Central memory CD8-positive, alpha-beta T cell (primary cell): ENCODE data around the gene PHF12.
A peak's percentile ranks its signal among the peaks of the same experiment; 100 is the strongest.
"Not testable (repeated sequence)": the region's sequence is repeated elsewhere in the genome, so short reads cannot be mapped to it uniquely, and the experiment has no call there.

Experiments
- ATAC-seq: fragments of 150-1000 bp; cut with Tn5 transposase; replicated peaks from 2 replicates; pipeline ENCODE4 v1.10.0; 2022; ENCODE audit warnings: mild to moderate bottlenecking, moderate FRiP score, moderate number of reproducible peaks; ENCODE audit not compliant: poor library complexity, severe bottlenecking; ENCODE audit errors: extremely low read depth
- DNase-seq, 2 donors: peaks; one replicate each; pipeline ENCODE4 v3.0.0; 2021; ENCODE audit warnings: low spot score in 2 of 2
- H3K27ac Mint-ChIP-seq: one replicate; pipeline ENCODE4 v1.8.0; 2022; ENCODE audit warnings: low read depth, mild to moderate bottlenecking, moderate library complexity, mixed read lengths
- H3K27me3 Mint-ChIP-seq: one replicate; pipeline ENCODE4 v1.8.0; 2022; ENCODE audit warnings: mixed read lengths
- H3K36me3 Mint-ChIP-seq: one replicate; pipeline ENCODE4 v1.8.0; 2022; ENCODE audit warnings: mild to moderate bottlenecking, moderate library complexity, mixed read lengths; ENCODE audit not compliant: insufficient read depth
- H3K4me1 Mint-ChIP-seq: one replicate; pipeline ENCODE4 v1.8.0; 2022; ENCODE audit warnings: mixed read lengths
- H3K4me3 Mint-ChIP-seq: one replicate; pipeline ENCODE4 v1.8.0; 2022; ENCODE audit warnings: mild to moderate bottlenecking, moderate library complexity, mixed read lengths
- H3K9me3 Mint-ChIP-seq: one replicate; pipeline ENCODE4 v1.8.0; 2022; ENCODE audit warnings: mixed read lengths

PHF12 gene

GRCh38 chr17:28900986-28901726, 50.2 kb downstream of the PHF12 start:
- no peak for ATAC-seq
- Mint-ChIP-seq H3K27me3 (no peaks in the 10 kb centered on the region), H3K36me3 (peaks cover 25% of the 10 kb centered on the region), H3K27ac (no peak overlapping the region), H3K4me1 (peaks cover 45% of the 10 kb centered on the region), H3K9me3 (no peaks in the 10 kb centered on the region), H3K4me3 (peak overlapping the region; percentile 84)
- DNase-seq = no peak

GRCh38 chr17:28899212-28899815, 52.0 kb downstream of the PHF12 start:
- ATAC-seq (no peak), DNase-seq (no peak)
- H3K4me3 Mint-ChIP-seq = peak overlapping the region; percentile 15
- peaks cover 54% of the 10 kb centered on the region for H3K4me1 Mint-ChIP-seq
- H3K9me3 Mint-ChIP-seq = no peaks in the 10 kb centered on the region
- H3K27ac Mint-ChIP-seq = peak overlapping the region; percentile 38
- H3K36me3 Mint-ChIP-seq = peaks cover 23% of the 10 kb centered on the region
- no peaks in the 10 kb centered on the region for H3K27me3 Mint-ChIP-seq

- Mint-ChIP-seq H3K4me3 (peak overlapping the region; percentile 99), H3K27me3 (no peaks in the 10 kb centered on the region), H3K9me3 (no peaks in the 10 kb centered on the region), H3K36me3 (peaks cover 23% of the 10 kb centered on the region), H3K4me1 (peaks cover 53% of the 10 kb centered on the region), H3K27ac (peak overlapping the region; percentile 93)
- DNase-seq (no peak), ATAC-seq (no peak)
Measured at GRCh38 chr17:28898527-28898955, 52.8 kb downstream of the PHF12 start.

- H3K9me3 Mint-ChIP-seq = no peaks in the 10 kb centered on the region
- peak overlapping the region; percentile 99 for H3K4me3 Mint-ChIP-seq
- H3K27me3 Mint-ChIP-seq = no peaks in the 10 kb centered on the region
- H3K4me1 Mint-ChIP-seq = peaks cover 53% of the 10 kb centered on the region
- ATAC-seq = no peak
- H3K27ac Mint-ChIP-seq = peak overlapping the region; percentile 93
- H3K36me3 Mint-ChIP-seq = peaks cover 23% of the 10 kb centered on the region
- DNase-seq = no peak
Measured at GRCh38 chr17:28897769-28898526, 53.4 kb downstream of the PHF12 start.

GRCh38 chr17:28896884-28897768, 54.2 kb downstream of the PHF12 start, which contains the start of gene FLOT2:
TSS of gene FLOT2 (minus strand) at chr17:28897733. CDS start at chr17:28897574, 159 bp downstream.
- ATAC-seq (peak; percentile 71), DNase-seq (peak; percentile 40 to 50)
- H3K27ac Mint-ChIP-seq = peak within 1 kb of the TSS; percentile 93
- no peaks in the 10 kb centered on the region for H3K9me3 Mint-ChIP-seq
- H3K4me3 Mint-ChIP-seq = peak within 1 kb of the TSS; percentile 99
- peaks cover 55% of the 10 kb centered on the region for H3K4me1 Mint-ChIP-seq
- no peaks in the 10 kb centered on the region for H3K27me3 Mint-ChIP-seq
- H3K36me3 Mint-ChIP-seq = peaks cover 26% of the 10 kb centered on the region

GRCh38 chr17:28896491-28896883, 54.8 kb downstream of the PHF12 start:
- H3K27ac Mint-ChIP-seq = peak overlapping the region; percentile 93
- H3K27me3 Mint-ChIP-seq = no peaks in the 10 kb centered on the region
- peaks cover 28% of the 10 kb centered on the region for H3K36me3 Mint-ChIP-seq
- H3K4me3 Mint-ChIP-seq = peak overlapping the region; percentile 99
- no peaks in the 10 kb centered on the region for H3K9me3 Mint-ChIP-seq
- peaks cover 53% of the 10 kb centered on the region for H3K4me1 Mint-ChIP-seq
- ATAC-seq = no peak
- no peak for DNase-seq

GRCh38 chr17:28895794-28896447, 55.4 kb downstream of the PHF12 start:
- Mint-ChIP-seq H3K27ac (peak overlapping the region; percentile 93), H3K27me3 (no peaks in the 10 kb centered on the region), H3K4me3 (peak overlapping the region; percentile 99), H3K4me1 (peaks cover 57% of the 10 kb centered on the region), H3K9me3 (no peaks in the 10 kb centered on the region), H3K36me3 (peaks cover 32% of the 10 kb centered on the region)
- DNase-seq = no peak
- no peak for ATAC-seq

- Mint-ChIP-seq H3K36me3 (peaks cover 37% of the 10 kb centered on the region), H3K27ac (peak overlapping the region; percentile 99), H3K4me1 (peaks cover 52% of the 10 kb centered on the region), H3K4me3 (peak overlapping the region; percentile 83)
- DNase-seq = peak in 1 of 2 donors; percentile 16
- ATAC-seq = peak; percentile 33
- not testable (repeated sequence) for H3K9me3 Mint-ChIP-seq, H3K27me3 Mint-ChIP-seq
Measured at GRCh38 chr17:28893248-28894183, 57.8 kb downstream of the PHF12 start.

GRCh38 chr17:28892024-28892423, 59.3 kb downstream of the PHF12 start:
- DNase-seq (no peak), ATAC-seq (no peak)
- H3K27me3 Mint-ChIP-seq = no peaks in the 10 kb centered on the region
- peak overlapping the region; percentile 27 for H3K4me3 Mint-ChIP-seq
- peaks cover 52% of the 10 kb centered on the region for H3K4me1 Mint-ChIP-seq
- H3K9me3 Mint-ChIP-seq = no peaks in the 10 kb centered on the region
- peak overlapping the region; percentile 71 for H3K27ac Mint-ChIP-seq
- peaks cover 31% of the 10 kb centered on the region for H3K36me3 Mint-ChIP-seq

- DNase-seq (no peak), ATAC-seq (no peak)
- Mint-ChIP-seq H3K36me3 (peaks cover 27% of the 10 kb centered on the region), H3K4me3 (no peak overlapping the region), H3K27ac (peak overlapping the region; percentile 71), H3K9me3 (no peaks in the 10 kb centered on the region), H3K4me1 (peaks cover 49% of the 10 kb centered on the region), H3K27me3 (no peaks in the 10 kb centered on the region)
Measured at GRCh38 chr17:28891201-28891600, 60.1 kb downstream of the PHF12 start.

GRCh38 chr17:28889996-28890395, 61.3 kb downstream of the PHF12 start:
- ATAC-seq (no peak), DNase-seq (no peak)
- Mint-ChIP-seq H3K4me1 (peaks cover 48% of the 10 kb centered on the region), H3K36me3 (peaks cover 29% of the 10 kb centered on the region), H3K27me3 (no peaks in the 10 kb centered on the region), H3K4me3 (no peak overlapping the region), H3K9me3 (no peaks in the 10 kb centered on the region), H3K27ac (peak overlapping the region; percentile 16)
